AG04450 (cell line): ENCODE data around the gene EMILIN1. TPM values are rescaled to one million over a fixed set of nuclear protein-coding genes. Genes with fewer than 3 reads are reported as not detected.
"Not testable (repeated sequence)": the region's sequence is repeated elsewhere in the genome, so short reads cannot be mapped to it uniquely, and the experiment has no call there.

Experiments used
- CTCF ChIA-PET: fragments of 300-600, 350-600 bp; formaldehyde crosslinking; extraction: SDS; loops from one replicate; lab custom pipeline; 2022; ENCODE audit warnings: antibody characterized with exemption, inconsistent platforms; lab: Charles Lee
- POLR2A ChIA-PET: fragments of 350-600 bp; formaldehyde crosslinking; extraction: SDS; loops from one replicate; lab custom pipeline; 2021; ENCODE audit warnings: antibody characterized with exemption, inconsistent platforms; lab: Yijun Ruan, JAX
- DNase-seq: peaks from one replicate; pipeline ENCODE4 v3.0.0-alpha.2; 2011; ENCODE audit warnings: low read depth, low spot score
- H3K27ac ChIP-seq: one replicate; pipeline ENCODE4 v1.5.1; 2012; ENCODE audit warnings: low read depth, low read length, control low read depth
- H3K27me3 ChIP-seq: one replicate; pipeline ENCODE4 v1.6.0; 2012; ENCODE audit warnings: low read length; ENCODE audit not compliant: control insufficient read depth, insufficient read depth
- H3K4me3 ChIP-seq: 2 replicates; pipeline ENCODE4 v1.5.1; 2011; ENCODE audit warnings: mild to moderate bottlenecking, low read depth, low read length, control low read depth
- H3K9me3 ChIP-seq: 2 replicates; pipeline ENCODE4 v1.5.1; 2012; ENCODE audit warnings: low read length; ENCODE audit not compliant: control insufficient read depth, insufficient read depth
- polyA plus RNA-seq: library from polyadenylated mRNA; depleted of rRNA; stranded (reverse); fragments of >200 nt; gene quantifications from 2 replicates; pipeline ENCODE4 v1.2.3, GENCODE V29; 2011
- TF ChIP-seq, protein P1 (sequence below): IDR thresholded peaks from 2 replicates; pipeline ENCODE4 v1.5.1; 2011; ENCODE audit warnings: low read depth, low read length, control low read depth, inconsistent platforms

Gene EMILIN1
- polyA plus RNA-seq, 1 experiment: 68.3 TPM

DNA sequence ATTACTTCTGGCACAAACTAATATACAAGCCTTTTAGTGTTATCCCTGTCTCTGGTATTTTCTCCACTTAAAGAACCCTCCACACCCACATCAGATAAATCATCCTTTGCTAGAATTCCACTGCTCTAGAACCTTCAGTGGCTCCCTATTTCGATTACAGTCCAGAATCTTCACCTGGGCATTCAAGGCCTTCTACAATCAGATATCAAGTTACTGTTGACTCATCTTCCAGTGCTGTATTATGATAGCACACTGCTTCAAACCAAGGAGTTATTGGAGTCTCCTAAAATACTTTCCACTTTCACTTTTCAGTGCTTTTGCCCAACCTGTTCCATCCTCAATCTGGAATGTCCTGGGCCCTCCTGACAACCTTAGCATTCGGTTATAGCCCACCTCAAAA is 37.1 kb downstream of the EMILIN1 start:
- Histone ChIP-seq H3K27ac (no peak overlapping the region), H3K4me3 (no peak overlapping the region), H3K9me3 (no peaks in the 10 kb centered on the region), H3K27me3 (peaks cover 41% of the 10 kb centered on the region)
- POLR2A ChIA-PET: no interaction called here
- TF ChIP-seq, protein P1, sequence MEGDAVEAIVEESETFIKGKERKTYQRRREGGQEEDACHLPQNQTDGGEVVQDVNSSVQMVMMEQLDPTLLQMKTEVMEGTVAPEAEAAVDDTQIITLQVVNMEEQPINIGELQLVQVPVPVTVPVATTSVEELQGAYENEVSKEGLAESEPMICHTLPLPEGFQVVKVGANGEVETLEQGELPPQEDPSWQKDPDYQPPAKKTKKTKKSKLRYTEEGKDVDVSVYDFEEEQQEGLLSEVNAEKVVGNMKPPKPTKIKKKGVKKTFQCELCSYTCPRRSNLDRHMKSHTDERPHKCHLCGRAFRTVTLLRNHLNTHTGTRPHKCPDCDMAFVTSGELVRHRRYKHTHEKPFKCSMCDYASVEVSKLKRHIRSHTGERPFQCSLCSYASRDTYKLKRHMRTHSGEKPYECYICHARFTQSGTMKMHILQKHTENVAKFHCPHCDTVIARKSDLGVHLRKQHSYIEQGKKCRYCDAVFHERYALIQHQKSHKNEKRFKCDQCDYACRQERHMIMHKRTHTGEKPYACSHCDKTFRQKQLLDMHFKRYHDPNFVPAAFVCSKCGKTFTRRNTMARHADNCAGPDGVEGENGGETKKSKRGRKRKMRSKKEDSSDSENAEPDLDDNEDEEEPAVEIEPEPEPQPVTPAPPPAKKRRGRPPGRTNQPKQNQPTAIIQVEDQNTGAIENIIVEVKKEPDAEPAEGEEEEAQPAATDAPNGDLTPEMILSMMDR: no peak
- DNase-seq: no peak
- CTCF ChIA-PET: no interaction called here

DNA sequence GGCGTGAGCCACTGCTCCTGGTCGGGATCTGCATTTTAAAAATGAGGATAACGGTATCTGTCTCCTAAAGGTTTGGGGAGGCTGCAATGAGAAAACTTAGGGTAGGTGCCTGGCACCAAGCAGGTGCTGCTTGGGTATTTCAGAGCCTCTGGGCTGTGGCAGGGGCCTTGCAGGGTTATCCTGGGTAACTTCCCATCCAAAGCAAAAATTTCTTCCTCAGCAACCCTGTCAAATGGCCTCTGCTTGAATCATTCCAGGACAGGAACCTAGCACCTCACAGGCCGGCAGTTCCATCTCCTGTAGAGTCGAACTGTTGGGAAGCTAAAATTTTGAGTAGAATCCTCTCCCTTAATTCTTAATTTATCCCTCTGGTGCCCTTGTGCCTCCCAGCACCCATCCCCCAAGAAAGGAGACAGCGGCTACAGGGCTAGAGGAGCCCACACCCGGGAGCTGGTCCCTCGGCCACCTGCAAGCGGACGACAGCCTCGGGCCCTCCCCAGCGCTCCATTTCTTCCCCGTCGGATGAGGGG is 39.6 kb downstream of the EMILIN1 start:
- DNase-seq: no peak
- no peak overlapping the region for H3K27ac ChIP-seq
- CTCF ChIA-PET: interaction anchor here (0.6 kb wide), 1 partner anchor 20 kb away, joined by 3 read pairs; no protein-coding TSS in a partner anchor

DNA sequence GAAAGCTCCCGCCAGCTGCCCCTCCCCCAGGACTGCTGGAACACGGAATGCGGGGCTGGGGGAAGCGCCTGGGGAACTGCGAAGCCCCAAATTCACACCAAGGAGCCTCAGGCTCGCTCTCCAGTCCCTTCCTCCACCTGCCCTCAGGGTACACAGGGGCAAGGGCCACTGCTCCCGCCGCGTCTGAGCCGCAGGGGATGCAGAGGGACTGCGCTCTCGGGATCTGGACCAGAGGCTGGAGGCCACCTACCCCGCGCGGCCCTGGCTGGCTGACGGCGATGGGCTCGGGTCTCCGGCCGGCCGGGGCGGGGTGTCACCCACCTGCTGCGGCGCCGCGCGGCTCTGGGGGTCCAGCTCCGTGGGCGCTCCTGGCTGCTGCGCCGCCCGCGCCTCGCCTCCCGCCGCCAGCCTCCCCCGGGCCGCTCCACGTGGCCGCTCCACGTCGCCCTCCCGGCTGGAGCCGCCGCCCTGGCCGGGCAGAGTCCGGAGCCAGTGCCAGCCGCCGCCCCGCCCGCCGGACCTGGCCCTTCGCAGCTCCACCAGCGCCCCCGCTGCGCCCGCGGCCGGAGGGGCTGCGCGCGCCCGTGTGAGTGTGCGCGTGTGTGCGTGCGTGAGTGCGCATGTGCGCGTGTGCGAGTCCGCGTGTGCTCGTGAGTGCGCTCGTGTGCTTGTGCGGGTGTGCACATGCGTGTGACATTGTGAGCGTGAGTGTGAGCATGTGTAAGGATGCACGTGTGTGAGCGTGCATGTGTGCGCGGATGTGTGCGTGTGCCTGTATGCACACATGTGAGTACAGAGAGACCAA is 40.3 kb downstream of the EMILIN1 start, which contains the start of gene CGREF1:
Gene CGREF1, minus strand, starts transcription at position 604 of the 805 bp plus-strand sequence. CDS start 14,762 bp downstream, outside the sequence.
- ChIA-PET CTCF (interaction anchor here (0.6 kb wide), 1 partner anchor 14 kb away, joined by 4 read pairs; no protein-coding TSS in a partner anchor), POLR2A (no interaction called here)
- no peak within 1 kb of the TSS for H3K27ac ChIP-seq
- H3K9me3 ChIP-seq: no peaks in the 10 kb centered on the region; the same call in 1 of the 2 replicates
- peaks cover 51% of the 10 kb centered on the region for H3K27me3 ChIP-seq
- TF ChIP-seq, protein P1: no peak
- H3K4me3 ChIP-seq: peak within 1 kb of the TSS; percentile 50
- DNase-seq: no peak

More for the DNA sequence above, 39.6 kb downstream of the EMILIN1 start:
- TF ChIP-seq, protein P1: no peak
- Histone ChIP-seq H3K4me3 (peak overlapping the region; percentile 49), H3K27me3 (peaks cover 50% of the 10 kb centered on the region), H3K9me3 (no peaks in the 10 kb centered on the region)
- POLR2A ChIA-PET: no interaction called here

DNA sequence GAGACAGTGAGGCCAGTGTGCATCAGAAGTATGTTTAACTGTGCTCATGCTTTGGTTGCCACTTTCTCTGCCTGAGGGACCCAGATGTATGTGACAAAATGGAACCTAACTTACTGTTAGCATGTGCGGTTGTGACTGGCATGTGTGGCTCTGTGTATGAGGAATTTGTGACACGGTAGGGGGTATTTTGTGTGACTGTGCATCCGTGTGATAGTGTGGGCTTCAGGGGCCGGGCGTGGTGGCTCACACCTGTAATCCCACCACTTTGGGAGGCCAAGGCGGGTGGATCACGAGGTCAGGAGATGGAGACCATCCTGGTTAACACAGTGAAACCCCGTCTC is 40.9 kb downstream of the EMILIN1 start:
- POLR2A ChIA-PET, H3K9me3 ChIP-seq: not testable (repeated sequence)
- CTCF ChIA-PET: interaction anchor here (0.6 kb wide), 1 partner anchor 13 kb away, joined by 4 read pairs; no protein-coding TSS in a partner anchor

GRCh38 chr2:27121906-27122305 is 43.5 kb downstream of the EMILIN1 start:
- CTCF ChIA-PET: no interaction called here
- TF ChIP-seq, protein P1: no peak
- Histone ChIP-seq H3K9me3 (no peaks in the 10 kb centered on the region; the same call in 1 of the 2 replicates), H3K4me3 (no peak overlapping the region), H3K27me3 (peaks cover 42% of the 10 kb centered on the region), H3K27ac (no peak overlapping the region)
- DNase-seq: no peak
- POLR2A ChIA-PET: no interaction called here

More for the DNA sequence above, 40.9 kb downstream of the EMILIN1 start:
- Histone ChIP-seq H3K27me3 (peaks cover 53% of the 10 kb centered on the region), H3K4me3 (peak overlapping the region; percentile 50)
- not testable (repeated sequence) for H3K27ac ChIP-seq, DNase-seq
